Ovary (tissue), 3 donors: ENCODE measurements around the gene GRID1.
"Not testable (repeated sequence)": the region's sequence is repeated elsewhere in the genome, so short reads cannot be mapped to it uniquely, and the experiment has no call there.

Source experiments
- CTCF ChIP-seq, 3 donors: fragments of 450-650 bp in 2 of 3; fragments of 200-600 bp in 1 of 3; IDR thresholded peaks; one replicate each; pipeline versions ENCODE4 v1.5.1 to v1.8.0; 2016 to 2022; ENCODE audit warnings: antibody characterized with exemption in 3 of 3, mild to moderate bottlenecking in 1 of 3
- EP300 ChIP-seq: sonication (generic); formaldehyde crosslinking; IDR thresholded peaks from one replicate; pipeline ENCODE4 v1.6.1; 2017; ENCODE audit warnings: antibody characterized with exemption
- POLR2A ChIP-seq: fragments of 450-650 bp; IDR thresholded peaks from one replicate; pipeline ENCODE4 v1.6.1; 2017; ENCODE audit warnings: antibody characterized with exemption, mild to moderate bottlenecking, moderate library complexity
- donor health status: DM: no; HTN: no; CAD: no.

GRCh38 chr10:85929993-85930392 lies 436.6 kb downstream of the GRID1 start:
- not testable (repeated sequence) for TF ChIP-seq CTCF (IDR thresholded peaks at IDR 0.05); POLR2A; EP300
